GM18858 (cell line): ENCODE results near the gene HPRT1.

Source experiments
- ATAC-seq: cut with Tn5 transposase; IDR thresholded peaks from one replicate; pipeline ENCODE4 v1.9.1; 2021; ENCODE audit not compliant: unreplicated experiment

HPRT1 gene

GRCh38 chrX:134541906-134542305, 81.9 kb downstream of the HPRT1 start:
- no peak for ATAC-seq

GRCh38 chrX:134542485-134542884, 82.5 kb downstream of the HPRT1 start:
- ATAC-seq, result no peak

- ATAC-seq, result no peak
Measured at GRCh38 chrX:134543288-134543687, 83.3 kb downstream of the HPRT1 start.

- no peak for ATAC-seq
Measured at GRCh38 chrX:134544135-134544512, 84.2 kb downstream of the HPRT1 start.

- no peak for ATAC-seq
Measured at GRCh38 chrX:134544513-134545151, 84.7 kb downstream of the HPRT1 start.

GRCh38 chrX:134545510-134545909, 85.5 kb downstream of the HPRT1 start:
- no peak for ATAC-seq

- no peak for ATAC-seq
Measured at GRCh38 chrX:134546187-134546586, 86.2 kb downstream of the HPRT1 start.

GRCh38 chrX:134547047-134547679, 87.2 kb downstream of the HPRT1 start:
- no peak for ATAC-seq

GRCh38 chrX:134548257-134549201, 88.6 kb downstream of the HPRT1 start:
- ATAC-seq, result no peak
